KOPT-K1 (cell line): ENCODE measurements around the gene DRC1.

Experiments used
- H3K27ac ChIP-seq: fragments of 200-600 bp; sonication (generic); 2 replicates; pipeline ENCODE4 v1.5.1; 2016; ENCODE audit warnings: antibody characterized with exemption, mild to moderate bottlenecking, low read depth, low read length; ENCODE audit not compliant: poor library complexity, severe bottlenecking
- H3K36me3 ChIP-seq: fragments of 200-600 bp; sonication (generic); 2 replicates; pipeline ENCODE4 v1.5.1; 2017; ENCODE audit warnings: antibody characterized with exemption, mild to moderate bottlenecking, low read length, moderate library complexity; ENCODE audit not compliant: insufficient read depth
- H3K9me3 ChIP-seq: fragments of 200-600 bp; sonication (generic); 2 replicates; pipeline ENCODE4 v1.5.1; 2017; ENCODE audit warnings: antibody characterized with exemption, low read length, mild to moderate bottlenecking; ENCODE audit not compliant: insufficient read depth, poor library complexity, severe bottlenecking

The DRC1 gene

GRCh38 chr2:26382564-26382963 is 19.2 kb upstream of the DRC1 start:
- H3K27ac ChIP-seq = no peak overlapping the region
- H3K9me3 ChIP-seq = no peaks in the 10 kb centered on the region
- H3K36me3 ChIP-seq = peaks cover 99% of the 10 kb centered on the region

GRCh38 chr2:26384183-26384582 is 17.5 kb upstream of the DRC1 start:
- H3K27ac ChIP-seq = no peak overlapping the region
- no peaks in the 10 kb centered on the region for H3K9me3 ChIP-seq
- peaks cover 99% of the 10 kb centered on the region for H3K36me3 ChIP-seq

GRCh38 chr2:26384597-26384996 is 17.1 kb upstream of the DRC1 start:
- H3K36me3 ChIP-seq = peaks cover 99% of the 10 kb centered on the region
- no peak overlapping the region for H3K27ac ChIP-seq
- no peaks in the 10 kb centered on the region for H3K9me3 ChIP-seq

- no peaks in the 10 kb centered on the region for H3K9me3 ChIP-seq
- H3K36me3 ChIP-seq = peaks cover 100% of the 10 kb centered on the region
- H3K27ac ChIP-seq = no peak overlapping the region
These were observed 14.5 kb upstream of the DRC1 start for GRCh38 chr2:26387189-26387588.

- H3K36me3 ChIP-seq = peaks cover 52% of the 10 kb centered on the region
- no peaks in the 10 kb centered on the region for H3K9me3 ChIP-seq
These were observed 7.0 kb upstream of the DRC1 start for GRCh38 chr2:26394694-26395093.

GRCh38 chr2:26395394-26395793 is 6.3 kb upstream of the DRC1 start:
- peaks cover 46% of the 10 kb centered on the region for H3K36me3 ChIP-seq
- H3K27ac ChIP-seq = no peak overlapping the region
- no peaks in the 10 kb centered on the region for H3K9me3 ChIP-seq

More at GRCh38 chr2:26394694-26395093, 7.0 kb upstream of the DRC1 start:
- no peak overlapping the region for H3K27ac ChIP-seq

- no peaks in the 10 kb centered on the region for H3K9me3 ChIP-seq
- H3K27ac ChIP-seq = no peak overlapping the region
These were observed 4.9 kb upstream of the DRC1 start for GRCh38 chr2:26396734-26397298.

GRCh38 chr2:26399771-26400376 is 1.8 kb upstream of the DRC1 start:
- Histone ChIP-seq H3K27ac (no peak overlapping the region), H3K36me3 (peaks cover 7% of the 10 kb centered on the region; the same call in 1 of the 2 replicates), H3K9me3 (no peaks in the 10 kb centered on the region)

More at GRCh38 chr2:26396734-26397298, 4.9 kb upstream of the DRC1 start:
- peaks cover 31% of the 10 kb centered on the region for H3K36me3 ChIP-seq

- Histone ChIP-seq H3K36me3 (no peaks in the 10 kb centered on the region; the same call in 1 of the 2 replicates), H3K9me3 (no peaks in the 10 kb centered on the region), H3K27ac (no peak overlapping the region)
These were observed 997 bp upstream of the DRC1 start for GRCh38 chr2:26400723-26401122.

GRCh38 chr2:26407526-26407925 is 5.8 kb downstream of the DRC1 start:
- H3K27ac ChIP-seq = no peak overlapping the region

GRCh38 chr2:26409785-26410184 is 8.1 kb downstream of the DRC1 start:
- no peaks in the 10 kb centered on the region for H3K9me3 ChIP-seq
- no peak overlapping the region for H3K27ac ChIP-seq
- no peaks in the 10 kb centered on the region for H3K36me3 ChIP-seq

More at GRCh38 chr2:26407526-26407925, 5.8 kb downstream of the DRC1 start:
- no peaks in the 10 kb centered on the region for H3K36me3 ChIP-seq
- no peaks in the 10 kb centered on the region for H3K9me3 ChIP-seq

GRCh38 chr2:26410764-26411243 is 9.1 kb downstream of the DRC1 start:
- H3K36me3 ChIP-seq = no peaks in the 10 kb centered on the region
- no peak overlapping the region for H3K27ac ChIP-seq
- no peaks in the 10 kb centered on the region for H3K9me3 ChIP-seq

- Histone ChIP-seq H3K9me3 (no peaks in the 10 kb centered on the region), H3K27ac (no peak overlapping the region), H3K36me3 (no peaks in the 10 kb centered on the region)
These were observed 9.7 kb downstream of the DRC1 start for GRCh38 chr2:26411419-26411818.

GRCh38 chr2:26412091-26412673 is 10.5 kb downstream of the DRC1 start:
- H3K36me3 ChIP-seq = no peaks in the 10 kb centered on the region
- H3K27ac ChIP-seq = no peak overlapping the region
- no peaks in the 10 kb centered on the region for H3K9me3 ChIP-seq

GRCh38 chr2:26414311-26414710 is 12.6 kb downstream of the DRC1 start:
- Histone ChIP-seq H3K9me3 (no peaks in the 10 kb centered on the region), H3K27ac (no peak overlapping the region)

GRCh38 chr2:26421961-26422360 is 20.2 kb downstream of the DRC1 start:
- Histone ChIP-seq H3K27ac (no peak overlapping the region), H3K36me3 (no peaks in the 10 kb centered on the region), H3K9me3 (no peaks in the 10 kb centered on the region)

More at GRCh38 chr2:26414311-26414710, 12.6 kb downstream of the DRC1 start:
- no peaks in the 10 kb centered on the region for H3K36me3 ChIP-seq
